MM.1S (cell line): ENCODE data around the gene RGL3.

Source experiments
- EZH2 ChIP-seq: fragments of 300-600 bp; sonication (generic); optimal IDR thresholded peaks from 2 replicates; pipeline ENCODE3; 2017; ENCODE audit warnings: low read depth, mild to moderate bottlenecking, antibody characterized with exemption, low read length, mixed read lengths
- EZH2phosphoT487 ChIP-seq: fragments of 300-600 bp; sonication (generic); IDR thresholded peaks from 2 replicates; pipeline ENCODE4 v1.6.1; 2018; ENCODE audit warnings: antibody characterized with exemption, low read length
- TF ChIP-seq, protein P1 (sequence below): fragments of 300-600 bp; sonication (generic); IDR thresholded peaks from 2 replicates; pipeline ENCODE4 v1.5.1; 2016; ENCODE audit warnings: antibody characterized with exemption, low read length, mixed read lengths

DNA sequence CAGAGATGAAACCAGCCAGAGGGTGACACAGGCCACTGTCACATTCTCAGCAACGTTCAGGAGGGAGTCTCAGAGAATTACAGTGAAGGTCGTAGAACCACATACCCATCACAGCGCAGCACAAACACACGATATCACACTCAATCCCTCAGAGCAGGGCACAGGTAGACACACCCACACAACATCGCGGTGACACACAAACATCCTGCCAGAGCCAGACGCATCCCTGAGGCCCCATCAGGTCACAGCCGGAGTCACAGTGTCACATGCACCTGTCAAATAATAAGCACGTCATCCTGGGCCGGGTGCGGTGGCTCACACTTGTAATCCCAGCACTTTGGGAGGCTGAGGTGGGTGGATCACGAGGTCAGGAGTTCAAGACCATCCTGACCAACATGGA, 44.3 kb upstream of the RGL3 start:
- TF ChIP-seq, protein P1, sequence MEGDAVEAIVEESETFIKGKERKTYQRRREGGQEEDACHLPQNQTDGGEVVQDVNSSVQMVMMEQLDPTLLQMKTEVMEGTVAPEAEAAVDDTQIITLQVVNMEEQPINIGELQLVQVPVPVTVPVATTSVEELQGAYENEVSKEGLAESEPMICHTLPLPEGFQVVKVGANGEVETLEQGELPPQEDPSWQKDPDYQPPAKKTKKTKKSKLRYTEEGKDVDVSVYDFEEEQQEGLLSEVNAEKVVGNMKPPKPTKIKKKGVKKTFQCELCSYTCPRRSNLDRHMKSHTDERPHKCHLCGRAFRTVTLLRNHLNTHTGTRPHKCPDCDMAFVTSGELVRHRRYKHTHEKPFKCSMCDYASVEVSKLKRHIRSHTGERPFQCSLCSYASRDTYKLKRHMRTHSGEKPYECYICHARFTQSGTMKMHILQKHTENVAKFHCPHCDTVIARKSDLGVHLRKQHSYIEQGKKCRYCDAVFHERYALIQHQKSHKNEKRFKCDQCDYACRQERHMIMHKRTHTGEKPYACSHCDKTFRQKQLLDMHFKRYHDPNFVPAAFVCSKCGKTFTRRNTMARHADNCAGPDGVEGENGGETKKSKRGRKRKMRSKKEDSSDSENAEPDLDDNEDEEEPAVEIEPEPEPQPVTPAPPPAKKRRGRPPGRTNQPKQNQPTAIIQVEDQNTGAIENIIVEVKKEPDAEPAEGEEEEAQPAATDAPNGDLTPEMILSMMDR: no peak
- TF ChIP-seq EZH2phosphoT487 (no peak), EZH2 (no peak)
